K562 (cell line): ENCODE results near the gene BRF1. TPM values are rescaled to one million over a fixed set of nuclear protein-coding genes. Genes with fewer than 3 reads are reported as not detected.

Source experiments
- ATAC-seq: fragments of 200-7000 bp; cut with Tn5 transposase; 3 replicates; pipeline ENCODE4 v1.9.1; 2020; ENCODE audit warnings: moderate library complexity
- BruUV-seq: library from RNA; stranded (reverse); fragments of 400-500 nt; replicated peaks from 2 replicates; lab custom pipeline; 2021; lab: Mats Ljungman, UMichigan
- CTCF ChIA-PET: fragments of 300-600 bp; formaldehyde crosslinking; extraction: SDS; loops from one replicate; lab custom pipeline; 2021; ENCODE audit warnings: low intra/inter-chr PET ratio; lab: Yijun Ruan, JAX
- POLR2A ChIA-PET: fragments of 300-600, 350-650 bp; sonication (Branson Sonifier 250); formaldehyde crosslinking; extraction: SDS; loops from one replicate; lab custom pipeline; 2021; ENCODE audit warnings: antibody characterized with exemption, inconsistent platforms; lab: Yijun Ruan, JAX
- DNase-seq, 4 experiments: peaks; one replicate each; pipeline versions ENCODE4 v3.0.0 to v3.0.0-alpha.2; 2011 to 2018; ENCODE audit warnings: low spot score in 3 of 4, mixed read lengths in 3 of 4; ENCODE audit errors: extremely low read depth in 1 of 4
- FAIRE-seq: peaks from 2 replicates; lab custom pipeline; 2011; peaks lifted over from hg19 to GRCh38; lab: Jason Lieb, UNC
- H2AFZ ChIP-seq: 2 replicates; pipeline ENCODE4 v1.6.0; 2011; ENCODE audit warnings: low read depth, low read length, control low read depth, inconsistent platforms
- H3K27ac ChIP-seq: fragments of 200-600 bp; 3 replicates; pipeline ENCODE4 v1.8.0; 2011; ENCODE audit warnings: low read depth, mild to moderate bottlenecking, control low read depth, inconsistent platforms, low read length, moderate library complexity, mixed read lengths; ENCODE audit errors: extremely low read depth
- H3K27me3 ChIP-seq, 2 experiments: fragments of 300-600 bp in 1 of 2; 2 replicates in 1 of 2; 3 replicates in 1 of 2; pipeline versions ENCODE4 v1.6.0 to v1.8.0; 2011; ENCODE audit warnings: inconsistent platforms in 2 of 2, low read length in 2 of 2, mild to moderate bottlenecking in 1 of 2, mixed read lengths in 1 of 2, moderate library complexity in 1 of 2; ENCODE audit not compliant: control insufficient read depth in 2 of 2, insufficient read depth in 2 of 2
- H3K36me3 ChIP-seq: fragments of 300-600 bp; 3 replicates; pipeline ENCODE4 v1.8.0; 2011; ENCODE audit warnings: mild to moderate bottlenecking, low read length, inconsistent platforms; ENCODE audit not compliant: control insufficient read depth, insufficient read depth
- H3K4me1 ChIP-seq, 2 experiments: fragments of 200-600 bp in 1 of 2; replicated peaks in 1 of 2; 2 replicates in 1 of 2; 3 replicates in 1 of 2; pipeline versions ENCODE4 v1.5.1 to v1.8.0; 2011; ENCODE audit warnings: inconsistent platforms in 2 of 2, low read length in 2 of 2, mild to moderate bottlenecking in 1 of 2, mixed read lengths in 1 of 2, moderate library complexity in 1 of 2; ENCODE audit not compliant: control insufficient read depth in 2 of 2, insufficient read depth in 2 of 2
- H3K4me2 ChIP-seq: 2 replicates; pipeline ENCODE4 v1.6.1; 2011; ENCODE audit warnings: low read length, control low read depth, inconsistent platforms, mixed read lengths; ENCODE audit not compliant: insufficient read depth
- H3K4me3 ChIP-seq: fragments of 200-600 bp; sonication (generic), shearing (Covaris generic); 2 replicates; pipeline ENCODE4 v1.5.1; 2016; ENCODE audit warnings: control low read depth, inconsistent platforms
- H3K79me2 ChIP-seq: fragments of 200-600 bp; 3 replicates; pipeline ENCODE4 v1.8.0; 2011; ENCODE audit warnings: low read length, inconsistent platforms; ENCODE audit not compliant: control insufficient read depth, insufficient read depth
- H3K9ac ChIP-seq, 2 experiments: 2 replicates each; pipeline versions ENCODE4 v1.6.0 to v1.6.1; 2011; ENCODE audit warnings: low read depth in 2 of 2, low read length in 2 of 2, control low read depth in 1 of 2, inconsistent platforms in 1 of 2, mild to moderate bottlenecking in 1 of 2, mixed read lengths in 1 of 2; ENCODE audit not compliant: insufficient read depth in 1 of 2
- H3K9me1 ChIP-seq: one replicate; pipeline ENCODE4 v1.6.0; 2011; ENCODE audit warnings: inconsistent platforms, mild to moderate bottlenecking, low read length, moderate library complexity; ENCODE audit not compliant: control insufficient read depth, insufficient read depth
- H3K9me3 ChIP-seq: replicated peaks from 2 replicates; pipeline ENCODE4 v1.5.1; 2011; ENCODE audit warnings: low read depth, low read length, inconsistent platforms; ENCODE audit not compliant: control insufficient read depth, insufficient read depth
- H4K20me1 ChIP-seq: replicated peaks from 2 replicates; pipeline ENCODE4 v1.6.1; 2011; ENCODE audit warnings: low read length, inconsistent platforms, mixed read lengths; ENCODE audit not compliant: control insufficient read depth, insufficient read depth
- BRF2 ChIP-seq: IDR thresholded peaks from 3 replicates; pipeline ENCODE4 v1.6.1; 2011; ENCODE audit warnings: borderline replicate concordance, mild to moderate bottlenecking; ENCODE audit not compliant: insufficient read length, insufficient read depth
- ZNF609 ChIP-seq: sonication (generic); formaldehyde crosslinking; IDR thresholded peaks from 2 replicates; pipeline ENCODE4 v1.8.1; 2023; ENCODE audit warnings: missing genetic modification reagents, mild to moderate bottlenecking, borderline replicate concordance
- WGBS: fragments of 100-300 bp; shearing (Covaris generic); methylation state at CpG from one replicate; pipeline ENCODE4 v1.1.6; 2016; ENCODE audit warnings: low coverage, mixed read lengths; ENCODE audit not compliant: insufficient coverage; ENCODE audit errors: missing lambda C conversion rate; 5-methylcytosine and 5-hydroxymethylcytosine counted together
- in situ Hi-C: fragments of 300-500 bp; cut with MboI; formaldehyde crosslinking; loops from 4 replicates; pipeline ENCODE4 v1.15.0; 2018; ENCODE audit warnings: inconsistent platforms, mixed read lengths
- intact Hi-C: fragments of 100-400 bp; cut with micrococcal nuclease; formaldehyde crosslinking; loops from 2 replicates; pipeline ENCODE4 v1.14.2; 2022
- polyA plus RNA-seq, 8 experiments: library from polyadenylated mRNA; depleted of rRNA in 4 of 8; stranded (reverse) in 5 of 8; unstranded in 3 of 8; fragments of >200 nt; fragmentation: Nextera tagmentation in 2 of 8; fragmentation: Illumina TruSeq in 1 of 8; extraction: Ambion mirVana in 2 of 8; extraction: Trizol in 1 of 8; gene quantifications; 2 replicates each; pipeline versions ENCODE4 v1.2.1 to v1.2.3, GENCODE V29; 2011 to 2014; ENCODE audit warnings: inconsistent platforms in 1 of 8, missing spikeins in 1 of 8
- total RNA-seq, 7 experiments: library from RNA; depleted of rRNA in 6 of 7; stranded (reverse); fragments of >200 nt in 6 of 7; fragmentation: Illumina TruSeq in 2 of 7; extraction: Trizol in 2 of 7; gene quantifications; 2 replicates each; pipeline versions ENCODE4 v1.2.1 to v1.2.3, GENCODE V29; 2011 to 2021; ENCODE audit warnings: low replicate concordance in 1 of 7
- TF ChIP-seq, protein P1 (sequence below): sonication (generic); formaldehyde crosslinking; IDR thresholded peaks from 2 replicates; pipeline ENCODE4 v1.8.0; 2023; ENCODE audit warnings: missing genetic modification reagents, mild to moderate bottlenecking, borderline replicate concordance

The BRF1 gene
- total and polyA plus RNA-seq, 9 of the 15 experiments (the other 6 are each of a cell fraction or from before 2014, with no cell fraction given) = 0.14 to 24.6 (median 8.2) TPM

DNA sequence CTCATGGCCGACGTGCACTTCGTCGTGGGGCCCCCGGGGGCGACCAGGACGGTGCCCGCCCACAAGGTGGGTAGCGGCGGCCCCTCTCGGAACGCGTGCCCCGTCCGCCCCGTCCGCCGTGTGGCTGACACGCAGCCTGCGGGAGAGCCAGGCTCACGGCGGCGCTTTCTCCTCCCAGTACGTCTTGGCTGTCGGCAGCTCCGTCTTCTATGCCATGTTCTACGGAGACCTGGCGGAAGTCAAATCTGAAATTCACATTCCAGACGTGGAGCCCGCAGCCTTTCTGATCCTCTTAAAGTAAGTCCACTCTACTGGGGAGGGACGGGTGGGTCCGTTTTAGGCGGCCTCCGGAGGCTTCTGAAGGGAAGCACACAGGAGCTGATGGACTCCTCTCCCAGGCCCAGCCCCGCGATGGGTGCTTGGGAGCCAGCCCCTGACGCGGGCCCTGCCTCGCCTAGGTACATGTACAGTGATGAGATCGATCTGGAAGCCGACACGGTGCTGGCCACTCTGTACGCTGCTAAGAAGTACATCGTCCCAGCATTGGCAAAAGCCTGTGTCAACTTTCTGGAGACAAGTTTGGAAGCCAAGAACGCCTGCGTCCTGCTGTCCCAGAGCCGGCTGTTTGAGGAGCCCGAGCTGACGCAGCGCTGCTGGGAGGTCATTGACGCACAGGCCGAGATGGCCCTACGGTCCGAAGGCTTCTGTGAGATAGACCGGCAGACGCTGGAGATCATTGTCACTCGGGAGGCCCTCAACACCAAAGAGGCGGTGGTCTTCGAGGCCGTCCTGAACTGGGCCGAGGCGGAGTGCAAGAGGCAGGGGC is 51.4 kb downstream of the BRF1 start (continued):
- no peak for TF ChIP-seq ZNF609

DNA sequence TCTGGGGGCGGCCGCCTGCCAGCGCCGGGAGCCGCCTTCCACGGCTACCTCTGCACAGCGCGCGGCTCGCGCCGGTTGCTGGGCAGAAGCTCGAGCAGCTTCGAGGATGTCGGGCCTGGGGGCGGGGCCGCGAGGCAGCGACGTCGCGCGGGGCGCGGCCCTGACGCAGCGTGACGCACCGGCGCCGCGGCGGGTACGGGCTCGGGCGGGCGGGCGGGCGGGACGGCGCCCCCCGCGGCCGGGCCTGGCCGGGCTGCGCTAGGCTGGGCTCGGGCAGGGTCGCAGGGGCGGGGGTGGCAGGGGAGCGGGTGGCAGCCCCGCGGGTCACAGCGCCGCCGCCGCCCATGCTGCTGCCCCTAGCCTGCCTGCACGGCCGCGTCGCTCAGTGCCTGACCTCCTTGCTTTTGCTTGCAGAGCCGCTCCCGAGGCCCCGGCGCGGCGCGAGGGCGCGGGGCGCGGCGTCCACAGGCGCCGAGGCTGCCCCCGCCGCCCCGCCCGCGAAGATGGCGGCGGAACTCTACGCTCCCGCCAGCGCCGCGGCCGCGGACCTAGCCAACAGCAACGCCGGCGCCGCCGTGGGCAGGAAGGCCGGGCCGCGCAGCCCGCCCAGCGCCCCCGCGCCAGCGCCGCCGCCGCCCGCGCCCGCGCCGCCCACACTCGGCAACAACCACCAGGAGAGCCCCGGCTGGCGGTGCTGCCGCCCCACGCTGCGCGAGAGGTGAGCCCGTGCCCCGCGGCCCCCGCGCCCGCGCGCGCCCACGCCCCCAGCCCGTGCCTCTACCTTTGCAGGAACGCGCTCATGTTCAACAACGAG is 52.2 kb downstream of the BRF1 start, which contains the start of gene BTBD6:
BTBD6 (plus strand) TSS at position 166 of the 814 bp plus-strand sequence; CDS start at position 345, 179 bp downstream.
- FAIRE-seq (no peak), DNase-seq (no peak)
- intact Hi-C loops = no loop called here
- TF ChIP-seq, protein P1, sequence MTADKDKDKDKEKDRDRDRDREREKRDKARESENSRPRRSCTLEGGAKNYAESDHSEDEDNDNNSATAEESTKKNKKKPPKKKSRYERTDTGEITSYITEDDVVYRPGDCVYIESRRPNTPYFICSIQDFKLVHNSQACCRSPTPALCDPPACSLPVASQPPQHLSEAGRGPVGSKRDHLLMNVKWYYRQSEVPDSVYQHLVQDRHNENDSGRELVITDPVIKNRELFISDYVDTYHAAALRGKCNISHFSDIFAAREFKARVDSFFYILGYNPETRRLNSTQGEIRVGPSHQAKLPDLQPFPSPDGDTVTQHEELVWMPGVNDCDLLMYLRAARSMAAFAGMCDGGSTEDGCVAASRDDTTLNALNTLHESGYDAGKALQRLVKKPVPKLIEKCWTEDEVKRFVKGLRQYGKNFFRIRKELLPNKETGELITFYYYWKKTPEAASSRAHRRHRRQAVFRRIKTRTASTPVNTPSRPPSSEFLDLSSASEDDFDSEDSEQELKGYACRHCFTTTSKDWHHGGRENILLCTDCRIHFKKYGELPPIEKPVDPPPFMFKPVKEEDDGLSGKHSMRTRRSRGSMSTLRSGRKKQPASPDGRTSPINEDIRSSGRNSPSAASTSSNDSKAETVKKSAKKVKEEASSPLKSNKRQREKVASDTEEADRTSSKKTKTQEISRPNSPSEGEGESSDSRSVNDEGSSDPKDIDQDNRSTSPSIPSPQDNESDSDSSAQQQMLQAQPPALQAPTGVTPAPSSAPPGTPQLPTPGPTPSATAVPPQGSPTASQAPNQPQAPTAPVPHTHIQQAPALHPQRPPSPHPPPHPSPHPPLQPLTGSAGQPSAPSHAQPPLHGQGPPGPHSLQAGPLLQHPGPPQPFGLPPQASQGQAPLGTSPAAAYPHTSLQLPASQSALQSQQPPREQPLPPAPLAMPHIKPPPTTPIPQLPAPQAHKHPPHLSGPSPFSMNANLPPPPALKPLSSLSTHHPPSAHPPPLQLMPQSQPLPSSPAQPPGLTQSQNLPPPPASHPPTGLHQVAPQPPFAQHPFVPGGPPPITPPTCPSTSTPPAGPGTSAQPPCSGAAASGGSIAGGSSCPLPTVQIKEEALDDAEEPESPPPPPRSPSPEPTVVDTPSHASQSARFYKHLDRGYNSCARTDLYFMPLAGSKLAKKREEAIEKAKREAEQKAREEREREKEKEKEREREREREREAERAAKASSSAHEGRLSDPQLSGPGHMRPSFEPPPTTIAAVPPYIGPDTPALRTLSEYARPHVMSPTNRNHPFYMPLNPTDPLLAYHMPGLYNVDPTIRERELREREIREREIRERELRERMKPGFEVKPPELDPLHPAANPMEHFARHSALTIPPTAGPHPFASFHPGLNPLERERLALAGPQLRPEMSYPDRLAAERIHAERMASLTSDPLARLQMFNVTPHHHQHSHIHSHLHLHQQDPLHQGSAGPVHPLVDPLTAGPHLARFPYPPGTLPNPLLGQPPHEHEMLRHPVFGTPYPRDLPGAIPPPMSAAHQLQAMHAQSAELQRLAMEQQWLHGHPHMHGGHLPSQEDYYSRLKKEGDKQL (CRISPR knock-in tag) = no peak
- TF ChIP-seq BRF2 = no peak

More for the DNA sequence above, 52.2 kb downstream of the BRF1 start, which contains the start of gene BTBD6:
- H3K27me3 ChIP-seq = no peaks in the 10 kb centered on the region
- ATAC-seq = no peak
- H4K20me1 ChIP-seq = no peaks in the 10 kb centered on the region
- H3K36me3 ChIP-seq = peaks cover 23% of the 10 kb centered on the region; the same call in 2 of the 3 replicates
- H3K9ac ChIP-seq = no peak within 1 kb of the TSS
- no peak within 1 kb of the TSS for H3K4me2 ChIP-seq
- no peak within 1 kb of the TSS for H3K27ac ChIP-seq
- H2AFZ ChIP-seq = no peak within 1 kb of the TSS
- ChIA-PET CTCF (no interaction called here), POLR2A (no interaction called here)
- in situ Hi-C loops = no loop called here
- H3K79me2 ChIP-seq = no peaks in the 10 kb centered on the region
- BruUV-seq = no TSS peak
- no peaks in the 10 kb centered on the region for H3K4me1 ChIP-seq
- no peak within 1 kb of the TSS for H3K4me3 ChIP-seq
- WGBS = 100% methylated on average over 1 of the region's 130 CpGs
- H3K9me1 ChIP-seq = no peaks in the 10 kb centered on the region
- no peaks in the 10 kb centered on the region for H3K9me3 ChIP-seq
